H1 (cell line): ENCODE results near the gene MAP6D1. TPM values are rescaled to one million over a fixed set of nuclear protein-coding genes. Genes with fewer than 3 reads are reported as not detected.

Experiments
- CBX5 ChIP-seq: fragments of 300-800, 300-1000 bp; sonication (generic); IDR thresholded peaks from 2 replicates; pipeline ENCODE4 v1.7.1; 2016; ENCODE audit warnings: antibody characterized with exemption, low read length, low read depth
- CBX8 ChIP-seq: fragments of 300-800, 300-1000 bp; sonication (generic); IDR thresholded peaks from 2 replicates; pipeline ENCODE4 v1.7.1; 2016; ENCODE audit warnings: low read depth, low read length, borderline replicate concordance
- GABPA ChIP-seq: IDR thresholded peaks from 2 replicates; pipeline ENCODE4 v1.6.1; 2011; ENCODE audit warnings: mild to moderate bottlenecking, low read length, moderate library complexity, borderline replicate concordance; ENCODE audit not compliant: insufficient read depth
- NANOG ChIP-seq: IDR thresholded peaks from 2 replicates; pipeline ENCODE4 v1.6.1; 2011; ENCODE audit warnings: low read length, low read depth, mild to moderate bottlenecking, inconsistent platforms; ENCODE audit not compliant: insufficient read depth, poor library complexity, severe bottlenecking
- POLR2A ChIP-seq, 2 experiments: IDR thresholded peaks; 1 replicate in 1 of 2; 2 replicates in 1 of 2; pipeline ENCODE4 v1.6.1; 2011; ENCODE audit warnings: low read depth in 2 of 2, low read length in 2 of 2, mild to moderate bottlenecking in 2 of 2; ENCODE audit errors: control extremely low read depth in 1 of 2
- POLR2AphosphoS5 ChIP-seq: IDR thresholded peaks from 2 replicates; pipeline ENCODE4 v1.6.1; 2011; ENCODE audit warnings: low read depth, low read length
- POU5F1 ChIP-seq: IDR thresholded peaks from 2 replicates; pipeline ENCODE4 v1.6.1; 2011; ENCODE audit warnings: low read depth, mild to moderate bottlenecking, low read length, moderate library complexity
- RXRA ChIP-seq: IDR thresholded peaks from 2 replicates; pipeline ENCODE4 v1.6.1; 2011; ENCODE audit warnings: low read depth, mild to moderate bottlenecking, low read length, moderate library complexity; ENCODE audit not compliant: insufficient read depth
- SP4 ChIP-seq: IDR thresholded peaks from 2 replicates; pipeline ENCODE4 v1.6.1; 2012; ENCODE audit warnings: low read length, inconsistent platforms
- TCF12 ChIP-seq: IDR thresholded peaks from 2 replicates; pipeline ENCODE4 v1.6.1; 2011; ENCODE audit warnings: low read depth, mild to moderate bottlenecking, low read length
- polyA plus RNA-seq, 7 experiments: library from polyadenylated mRNA; depleted of rRNA in 3 of 7; stranded (reverse) in 5 of 7; unstranded in 2 of 7; fragments of >200 nt in 5 of 7; fragments of 200-250 nt in 2 of 7; gene quantifications; 1 replicate in 5 of 7; 2 replicates in 1 of 7; 4 replicates in 1 of 7; pipeline versions ENCODE4 v1.2.1 to v1.2.3, GENCODE V29; 2011 to 2013; ENCODE audit warnings: missing spikeins in 2 of 7, mixed read lengths in 2 of 7
- total RNA-seq: library from RNA; stranded (reverse); fragmentation: NEBNext Ultra II Directional; extraction: Animal tissue kit (Norgen Biotek cat#: 25700); gene quantifications from 2 replicates; pipeline ENCODE4 v1.2.1, GENCODE V29; 2021
- TF ChIP-seq, protein P1 (sequence below): fragments of 300-600 bp; sonication (generic); IDR thresholded peaks from 2 replicates; pipeline ENCODE4 v1.7.1; 2012; ENCODE audit warnings: low read length, moderate library complexity, mild to moderate bottlenecking, inconsistent platforms; ENCODE audit not compliant: insufficient replicate concordance

MAP6D1 gene
- total and polyA plus RNA-seq, 2 of the 8 experiments (the other 6 are each of a cell fraction or from before 2014, with no cell fraction given): 4.8 to 5.2 TPM

DNA sequence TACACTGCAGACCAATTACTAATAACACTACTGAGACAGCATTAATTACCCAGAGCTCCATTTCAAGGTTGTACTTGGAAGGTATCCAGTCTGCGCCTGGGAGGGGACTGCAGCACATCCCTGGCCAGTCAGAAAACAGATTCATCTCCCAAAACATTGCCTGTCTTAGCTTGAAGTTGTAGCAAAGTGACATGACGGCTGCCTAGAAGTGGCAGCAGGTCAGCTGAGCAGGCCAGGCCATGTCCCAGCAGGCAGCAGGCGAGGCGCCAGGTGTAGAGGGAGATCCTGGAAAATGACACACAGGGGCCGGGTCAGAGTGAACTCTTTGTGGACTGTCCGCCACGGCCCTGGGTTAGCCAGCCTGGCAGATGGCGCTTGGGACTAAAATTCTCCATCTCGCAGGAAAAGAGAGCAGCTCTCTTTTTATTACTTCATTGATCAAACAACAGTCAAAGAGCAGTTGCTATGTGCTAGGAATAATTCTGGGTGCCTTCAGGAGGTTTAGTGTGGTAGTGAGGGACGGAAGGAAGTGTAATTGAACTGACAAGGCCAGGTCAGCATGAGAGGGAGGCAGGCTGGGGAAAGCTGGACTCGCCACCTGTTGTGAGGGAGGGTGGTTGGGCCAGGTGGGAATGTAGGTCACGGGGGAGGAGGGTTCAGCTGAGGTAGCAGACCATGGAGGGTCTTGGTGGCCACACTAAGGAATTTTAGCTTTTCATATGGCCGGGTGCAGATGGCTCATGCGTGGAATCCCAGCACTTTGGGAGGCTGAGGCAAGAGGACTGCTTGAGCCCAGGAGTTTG, 1.3 kb upstream of the MAP6D1 start (continued):
- TF ChIP-seq, protein P1, sequence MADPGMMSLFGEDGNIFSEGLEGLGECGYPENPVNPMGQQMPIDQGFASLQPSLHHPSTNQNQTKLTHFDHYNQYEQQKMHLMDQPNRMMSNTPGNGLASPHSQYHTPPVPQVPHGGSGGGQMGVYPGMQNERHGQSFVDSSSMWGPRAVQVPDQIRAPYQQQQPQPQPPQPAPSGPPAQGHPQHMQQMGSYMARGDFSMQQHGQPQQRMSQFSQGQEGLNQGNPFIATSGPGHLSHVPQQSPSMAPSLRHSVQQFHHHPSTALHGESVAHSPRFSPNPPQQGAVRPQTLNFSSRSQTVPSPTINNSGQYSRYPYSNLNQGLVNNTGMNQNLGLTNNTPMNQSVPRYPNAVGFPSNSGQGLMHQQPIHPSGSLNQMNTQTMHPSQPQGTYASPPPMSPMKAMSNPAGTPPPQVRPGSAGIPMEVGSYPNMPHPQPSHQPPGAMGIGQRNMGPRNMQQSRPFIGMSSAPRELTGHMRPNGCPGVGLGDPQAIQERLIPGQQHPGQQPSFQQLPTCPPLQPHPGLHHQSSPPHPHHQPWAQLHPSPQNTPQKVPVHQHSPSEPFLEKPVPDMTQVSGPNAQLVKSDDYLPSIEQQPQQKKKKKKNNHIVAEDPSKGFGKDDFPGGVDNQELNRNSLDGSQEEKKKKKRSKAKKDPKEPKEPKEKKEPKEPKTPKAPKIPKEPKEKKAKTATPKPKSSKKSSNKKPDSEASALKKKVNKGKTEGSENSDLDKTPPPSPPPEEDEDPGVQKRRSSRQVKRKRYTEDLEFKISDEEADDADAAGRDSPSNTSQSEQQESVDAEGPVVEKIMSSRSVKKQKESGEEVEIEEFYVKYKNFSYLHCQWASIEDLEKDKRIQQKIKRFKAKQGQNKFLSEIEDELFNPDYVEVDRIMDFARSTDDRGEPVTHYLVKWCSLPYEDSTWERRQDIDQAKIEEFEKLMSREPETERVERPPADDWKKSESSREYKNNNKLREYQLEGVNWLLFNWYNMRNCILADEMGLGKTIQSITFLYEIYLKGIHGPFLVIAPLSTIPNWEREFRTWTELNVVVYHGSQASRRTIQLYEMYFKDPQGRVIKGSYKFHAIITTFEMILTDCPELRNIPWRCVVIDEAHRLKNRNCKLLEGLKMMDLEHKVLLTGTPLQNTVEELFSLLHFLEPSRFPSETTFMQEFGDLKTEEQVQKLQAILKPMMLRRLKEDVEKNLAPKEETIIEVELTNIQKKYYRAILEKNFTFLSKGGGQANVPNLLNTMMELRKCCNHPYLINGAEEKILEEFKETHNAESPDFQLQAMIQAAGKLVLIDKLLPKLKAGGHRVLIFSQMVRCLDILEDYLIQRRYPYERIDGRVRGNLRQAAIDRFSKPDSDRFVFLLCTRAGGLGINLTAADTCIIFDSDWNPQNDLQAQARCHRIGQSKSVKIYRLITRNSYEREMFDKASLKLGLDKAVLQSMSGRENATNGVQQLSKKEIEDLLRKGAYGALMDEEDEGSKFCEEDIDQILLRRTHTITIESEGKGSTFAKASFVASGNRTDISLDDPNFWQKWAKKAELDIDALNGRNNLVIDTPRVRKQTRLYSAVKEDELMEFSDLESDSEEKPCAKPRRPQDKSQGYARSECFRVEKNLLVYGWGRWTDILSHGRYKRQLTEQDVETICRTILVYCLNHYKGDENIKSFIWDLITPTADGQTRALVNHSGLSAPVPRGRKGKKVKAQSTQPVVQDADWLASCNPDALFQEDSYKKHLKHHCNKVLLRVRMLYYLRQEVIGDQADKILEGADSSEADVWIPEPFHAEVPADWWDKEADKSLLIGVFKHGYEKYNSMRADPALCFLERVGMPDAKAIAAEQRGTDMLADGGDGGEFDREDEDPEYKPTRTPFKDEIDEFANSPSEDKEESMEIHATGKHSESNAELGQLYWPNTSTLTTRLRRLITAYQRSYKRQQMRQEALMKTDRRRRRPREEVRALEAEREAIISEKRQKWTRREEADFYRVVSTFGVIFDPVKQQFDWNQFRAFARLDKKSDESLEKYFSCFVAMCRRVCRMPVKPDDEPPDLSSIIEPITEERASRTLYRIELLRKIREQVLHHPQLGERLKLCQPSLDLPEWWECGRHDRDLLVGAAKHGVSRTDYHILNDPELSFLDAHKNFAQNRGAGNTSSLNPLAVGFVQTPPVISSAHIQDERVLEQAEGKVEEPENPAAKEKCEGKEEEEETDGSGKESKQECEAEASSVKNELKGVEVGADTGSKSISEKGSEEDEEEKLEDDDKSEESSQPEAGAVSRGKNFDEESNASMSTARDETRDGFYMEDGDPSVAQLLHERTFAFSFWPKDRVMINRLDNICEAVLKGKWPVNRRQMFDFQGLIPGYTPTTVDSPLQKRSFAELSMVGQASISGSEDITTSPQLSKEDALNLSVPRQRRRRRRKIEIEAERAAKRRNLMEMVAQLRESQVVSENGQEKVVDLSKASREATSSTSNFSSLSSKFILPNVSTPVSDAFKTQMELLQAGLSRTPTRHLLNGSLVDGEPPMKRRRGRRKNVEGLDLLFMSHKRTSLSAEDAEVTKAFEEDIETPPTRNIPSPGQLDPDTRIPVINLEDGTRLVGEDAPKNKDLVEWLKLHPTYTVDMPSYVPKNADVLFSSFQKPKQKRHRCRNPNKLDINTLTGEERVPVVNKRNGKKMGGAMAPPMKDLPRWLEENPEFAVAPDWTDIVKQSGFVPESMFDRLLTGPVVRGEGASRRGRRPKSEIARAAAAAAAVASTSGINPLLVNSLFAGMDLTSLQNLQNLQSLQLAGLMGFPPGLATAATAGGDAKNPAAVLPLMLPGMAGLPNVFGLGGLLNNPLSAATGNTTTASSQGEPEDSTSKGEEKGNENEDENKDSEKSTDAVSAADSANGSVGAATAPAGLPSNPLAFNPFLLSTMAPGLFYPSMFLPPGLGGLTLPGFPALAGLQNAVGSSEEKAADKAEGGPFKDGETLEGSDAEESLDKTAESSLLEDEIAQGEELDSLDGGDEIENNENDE: no peak
- TF ChIP-seq CBX8 (no peak), POLR2A (IDR thresholded peaks at IDR 0.05; ENCODE audit: control extremely low read depth in 1 of 2, low read depth in 2 of 2, low read length in 2 of 2) (no peak), RXRA (no peak), CBX5 (no peak), NANOG (no peak), TCF12 (no peak), POU5F1 (no peak), GABPA (no peak), SP4 (no peak), POLR2AphosphoS5 (no peak)
